Neuronal stem cell (in vitro differentiated cells): Measurements from ENCODE around the gene NUP58.
A peak's percentile ranks its signal among the peaks of the same experiment; 100 is the strongest.
"Not testable (repeated sequence)": the region's sequence is repeated elsewhere in the genome, so short reads cannot be mapped to it uniquely, and the experiment has no call there.

Experiments used
- DNase-seq: peaks from one replicate; pipeline ENCODE4 v3.0.0-alpha.2; 2013; ENCODE audit warnings: low spot score
- H2AFZ ChIP-seq: one replicate; pipeline ENCODE4 v1.6.1; 2013; ENCODE audit warnings: mild to moderate bottlenecking, low read length, inconsistent platforms
- H2AK5ac ChIP-seq: 2 replicates; pipeline ENCODE4 v1.6.1; 2013; ENCODE audit warnings: low read depth, mild to moderate bottlenecking, inconsistent platforms, low read length, moderate library complexity, mixed read lengths
- H2BK120ac ChIP-seq: 2 replicates; pipeline ENCODE4 v1.6.1; 2013; ENCODE audit warnings: low read depth, mild to moderate bottlenecking, inconsistent platforms, low read length, moderate library complexity, mixed read lengths
- H2BK12ac ChIP-seq: one replicate; pipeline ENCODE4 v1.6.1; 2013; ENCODE audit warnings: low read length, inconsistent platforms
- H2BK15ac ChIP-seq: 2 replicates; pipeline ENCODE4 v1.6.1; 2013; ENCODE audit warnings: mild to moderate bottlenecking, low read length, inconsistent platforms, mixed read lengths
- H2BK5ac ChIP-seq: one replicate; pipeline ENCODE4 v1.6.1; 2013; ENCODE audit warnings: inconsistent platforms, mild to moderate bottlenecking, low read length, moderate library complexity
- H3K14ac ChIP-seq: one replicate; pipeline ENCODE4 v1.6.1; 2013; ENCODE audit warnings: low read length, inconsistent platforms
- H3K18ac ChIP-seq: 2 replicates; pipeline ENCODE4 v1.6.1; 2013; ENCODE audit warnings: low read length, inconsistent platforms
- H3K23ac ChIP-seq: 2 replicates; pipeline ENCODE4 v1.6.1; 2013; ENCODE audit warnings: low read depth, mild to moderate bottlenecking, mixed read lengths, low read length, inconsistent platforms; ENCODE audit not compliant: poor library complexity
- H3K27ac ChIP-seq: replicated peaks from 3 replicates; pipeline ENCODE4 v1.5.1; 2013; ENCODE audit warnings: low read length, inconsistent platforms
- H3K27me3 ChIP-seq, 3 experiments: 2 replicates each; pipeline ENCODE4 v1.6.1; 2013; ENCODE audit warnings: low read length in 3 of 3, mild to moderate bottlenecking in 2 of 3, inconsistent platforms in 1 of 3, low read depth in 1 of 3, mixed read lengths in 1 of 3, moderate library complexity in 1 of 3; ENCODE audit not compliant: control insufficient read depth in 3 of 3, insufficient read depth in 3 of 3
- H3K36me3 ChIP-seq, 2 donors: replicated peaks in 1 of 2; 2 replicates each; pipeline ENCODE4 v1.6.1; 2013; ENCODE audit warnings: low read length in 2 of 2; ENCODE audit not compliant: control insufficient read depth in 2 of 2, insufficient read depth in 2 of 2
- H3K4ac ChIP-seq: 2 replicates; pipeline ENCODE4 v1.6.1; 2013; ENCODE audit warnings: inconsistent platforms, mild to moderate bottlenecking, low read length, moderate library complexity
- H3K4me1 ChIP-seq, 2 donors: 1 replicate in 1 of 2; 2 replicates in 1 of 2; pipeline ENCODE4 v1.6.1; 2013; ENCODE audit warnings: low read length in 2 of 2, low read depth in 1 of 2; ENCODE audit not compliant: control insufficient read depth in 2 of 2, insufficient read depth in 1 of 2
- H3K4me2 ChIP-seq: one replicate; pipeline ENCODE4 v1.6.1; 2013; ENCODE audit warnings: mild to moderate bottlenecking, low read length, inconsistent platforms; ENCODE audit not compliant: insufficient read depth, poor library complexity, severe bottlenecking
- H3K4me3 ChIP-seq, 2 donors: 2 replicates each; pipeline ENCODE4 v1.5.1; 2013; ENCODE audit warnings: low read length in 2 of 2, mild to moderate bottlenecking in 2 of 2, inconsistent platforms in 1 of 2, moderate library complexity in 1 of 2
- H3K79me1 ChIP-seq: one replicate; pipeline ENCODE4 v1.6.1; 2013; ENCODE audit warnings: low read depth, mild to moderate bottlenecking, inconsistent platforms, low read length, moderate library complexity
- H3K9ac ChIP-seq: one replicate; pipeline ENCODE4 v1.6.1; 2013; ENCODE audit warnings: mild to moderate bottlenecking, low read depth, low read length, inconsistent platforms; ENCODE audit not compliant: poor library complexity
- H3K9me3 ChIP-seq, 2 donors: replicated peaks in 1 of 2; 2 replicates each; pipeline versions ENCODE3 to v1.6.1; 2013; ENCODE audit warnings: low read length in 2 of 2, mild to moderate bottlenecking in 2 of 2, inconsistent platforms in 1 of 2, low read depth in 1 of 2, mixed read lengths in 1 of 2, moderate library complexity in 1 of 2; ENCODE audit not compliant: control insufficient read depth in 2 of 2, insufficient read depth in 1 of 2
- H4K8ac ChIP-seq: one replicate; pipeline ENCODE4 v1.6.1; 2013; ENCODE audit warnings: low read depth, mild to moderate bottlenecking, inconsistent platforms, low read length, moderate library complexity
- H4K91ac ChIP-seq: one replicate; pipeline ENCODE4 v1.6.1; 2013; ENCODE audit warnings: low read length, low read depth, mild to moderate bottlenecking, inconsistent platforms; ENCODE audit not compliant: poor library complexity
- WGBS, 2 donors: extraction: QIAGEN DNeasy Blood & Tissue Kit; methylation state at CpG; one replicate each; pipeline ENCODE4 v1.1.7; 2013; ENCODE audit warnings: missing lambda C conversion rate in 2 of 2, mixed read lengths in 1 of 2; ENCODE audit not compliant: insufficient read length in 2 of 2, insufficient replicate concordance in 1 of 2; ENCODE audit errors: extremely low coverage in 2 of 2; 5-methylcytosine and 5-hydroxymethylcytosine counted together

The NUP58 gene

GRCh38 chr13:25360443-25360842, 59.0 kb downstream of the NUP58 start:
- WGBS, 2 donors = no CpG with 5 or more reads among the region's 6 CpGs
- not testable (repeated sequence) for H2BK12ac ChIP-seq

GRCh38 chr13:25365720-25366235, 64.4 kb downstream of the NUP58 start:
- peak overlapping the region; percentile 66 for H3K4ac ChIP-seq
- peak overlapping the region; percentile 17 for H2AFZ ChIP-seq
- no peaks in the 10 kb centered on the region for H3K36me3 ChIP-seq
- no peaks in the 10 kb centered on the region for H3K79me1 ChIP-seq
- no peak overlapping the region for H2AK5ac ChIP-seq
- WGBS, 2 donors = no CpG with 5 or more reads among the region's 32 CpGs
- no peaks in the 10 kb centered on the region for H3K9me3 ChIP-seq
- peak overlapping the region; percentile 73 for H2BK12ac ChIP-seq
- no peak overlapping the region for H3K9ac ChIP-seq
- H3K14ac ChIP-seq = peak overlapping the region; percentile 99
- H4K8ac ChIP-seq = no peak overlapping the region
- H4K91ac ChIP-seq = no peak overlapping the region
- H3K4me3 ChIP-seq = no peak overlapping the region
- no peak overlapping the region for H2BK15ac ChIP-seq
- H3K4me1 ChIP-seq = no peaks in the 10 kb centered on the region
- DNase-seq = no peak
- H3K23ac ChIP-seq = peak overlapping the region; percentile 89
- no peak overlapping the region for H2BK120ac ChIP-seq
- H2BK5ac ChIP-seq = peak overlapping the region; percentile 87
- no peak overlapping the region for H3K18ac ChIP-seq
- H3K27ac ChIP-seq = no peak overlapping the region
- H3K4me2 ChIP-seq = no peak overlapping the region
- H3K27me3 ChIP-seq = peaks cover 0 to 33% (median 0%) of the 10 kb centered on the region in 3 experiments

More at GRCh38 chr13:25360443-25360842, 59.0 kb downstream of the NUP58 start:
- not testable (repeated sequence) for H2AFZ ChIP-seq, H3K18ac ChIP-seq, H2BK120ac ChIP-seq, H3K79me1 ChIP-seq, H3K9ac ChIP-seq, H3K4ac ChIP-seq, H3K27me3 ChIP-seq, H3K36me3 ChIP-seq, H3K4me2 ChIP-seq, H4K91ac ChIP-seq, H2BK15ac ChIP-seq, H2AK5ac ChIP-seq, H3K4me1 ChIP-seq, H3K4me3 ChIP-seq, H4K8ac ChIP-seq, H3K23ac ChIP-seq, H3K27ac ChIP-seq, H3K9me3 ChIP-seq, H2BK5ac ChIP-seq, H3K14ac ChIP-seq, DNase-seq

- Histone ChIP-seq H3K9ac (no peak overlapping the region), H3K4me2 (peak overlapping the region; percentile 95), H3K36me3 (no peaks in the 10 kb centered on the region), H2AK5ac (no peak overlapping the region), H3K27me3 (peaks cover 0 to 78% (median 37%) of the 10 kb centered on the region in 3 experiments), H4K8ac (no peak overlapping the region), H2BK120ac (no peak overlapping the region), H4K91ac (no peak overlapping the region), H3K27ac (no peak overlapping the region), H3K9me3 (no peaks in the 10 kb centered on the region), H3K23ac (no peak overlapping the region), H3K4me3 (peak overlapping the region; percentile 41 to 83), H2BK15ac (no peak overlapping the region), H3K4ac (no peak overlapping the region), H2AFZ (peak overlapping the region; percentile 95), H2BK5ac (no peak overlapping the region), H3K14ac (no peak overlapping the region), H3K4me1 (peaks cover 2% of the 10 kb centered on the region in 2 donors), H3K79me1 (no peaks in the 10 kb centered on the region), H3K18ac (no peak overlapping the region), H2BK12ac (no peak overlapping the region)
- no peak for DNase-seq
- no CpG with 5 or more reads among the region's 20 CpGs for WGBS, 2 donors
Measured at GRCh38 chr13:25371158-25371874, 69.9 kb downstream of the NUP58 start.

- no peak within 1 kb of the TSS for H2BK12ac ChIP-seq
- H3K9ac ChIP-seq = peak within 1 kb of the TSS; percentile 94
- H3K4ac ChIP-seq = no peak within 1 kb of the TSS
- H2BK15ac ChIP-seq = peak within 1 kb of the TSS; percentile 16
- H2AFZ ChIP-seq = peak within 1 kb of the TSS; percentile 95
- no CpG with 5 or more reads among the region's 58 CpGs for WGBS, 2 donors
- no peak within 1 kb of the TSS for H4K8ac ChIP-seq
- H3K18ac ChIP-seq = peak within 1 kb of the TSS; percentile 85
- peak; percentile 33 for DNase-seq
- H3K9me3 ChIP-seq = no peaks in the 10 kb centered on the region
- H3K36me3 ChIP-seq = no peaks in the 10 kb centered on the region
- no peak within 1 kb of the TSS for H2AK5ac ChIP-seq
- H4K91ac ChIP-seq = no peak within 1 kb of the TSS
- H3K27me3 ChIP-seq = peaks cover 0 to 84% (median 37%) of the 10 kb centered on the region in 3 experiments
- peaks cover 2% of the 10 kb centered on the region in 2 donors for H3K4me1 ChIP-seq
- peak within 1 kb of the TSS; percentile 41 to 83 for H3K4me3 ChIP-seq
- peak within 1 kb of the TSS; percentile 37 for H3K23ac ChIP-seq
- H2BK120ac ChIP-seq = no peak within 1 kb of the TSS
- no peaks in the 10 kb centered on the region for H3K79me1 ChIP-seq
- peak within 1 kb of the TSS; percentile 95 for H3K4me2 ChIP-seq
- H3K27ac ChIP-seq = no peak within 1 kb of the TSS
- H2BK5ac ChIP-seq = no peak within 1 kb of the TSS
- peak within 1 kb of the TSS; percentile 1 for H3K14ac ChIP-seq
Measured at GRCh38 chr13:25371875-25372283, 70.5 kb downstream of the NUP58 start, which contains the start of gene ATP8A2. TSS of gene ATP8A2 (plus strand) at chr13:25371974. CDS start at chr13:25372213, 239 bp downstream.
